PFSK-1 (cell line): Measurements from ENCODE around the gene MLPH.

ENCODE experiments used
- FOXP2 ChIP-seq: optimal IDR thresholded peaks from 2 replicates; pipeline ENCODE3; 2011; ENCODE audit warnings: borderline replicate concordance, control low read depth, inconsistent platforms; ENCODE audit not compliant: insufficient read depth; ENCODE audit errors: extremely low read length, extremely low read depth
- POLR2AphosphoS5 ChIP-seq: IDR thresholded peaks from 2 replicates; pipeline ENCODE4 v1.6.1; 2012; ENCODE audit warnings: low read depth, mild to moderate bottlenecking, control low read depth, low read length, moderate library complexity
- SIN3A ChIP-seq: IDR thresholded peaks from 2 replicates; pipeline ENCODE4 v1.6.1; 2012; ENCODE audit warnings: mild to moderate bottlenecking, low read length, moderate library complexity, borderline replicate concordance; ENCODE audit not compliant: insufficient read depth
- TAF1 ChIP-seq: IDR thresholded peaks from 2 replicates; pipeline ENCODE4 v1.6.1; 2012; ENCODE audit warnings: low read length, control low read depth, borderline replicate concordance; ENCODE audit not compliant: insufficient read depth
- TF ChIP-seq, protein P1 (sequence below), 2 experiments: IDR thresholded peaks; 2 replicates each; pipeline versions ENCODE4 v1.6.1 to v1.8.0; 2011 to 2012; ENCODE audit warnings: low read depth in 2 of 2, low read length in 2 of 2, control low read depth in 1 of 2, inconsistent platforms in 1 of 2, mild to moderate bottlenecking in 1 of 2, moderate library complexity in 1 of 2; ENCODE audit not compliant: insufficient read depth in 1 of 2

MLPH gene

DNA sequence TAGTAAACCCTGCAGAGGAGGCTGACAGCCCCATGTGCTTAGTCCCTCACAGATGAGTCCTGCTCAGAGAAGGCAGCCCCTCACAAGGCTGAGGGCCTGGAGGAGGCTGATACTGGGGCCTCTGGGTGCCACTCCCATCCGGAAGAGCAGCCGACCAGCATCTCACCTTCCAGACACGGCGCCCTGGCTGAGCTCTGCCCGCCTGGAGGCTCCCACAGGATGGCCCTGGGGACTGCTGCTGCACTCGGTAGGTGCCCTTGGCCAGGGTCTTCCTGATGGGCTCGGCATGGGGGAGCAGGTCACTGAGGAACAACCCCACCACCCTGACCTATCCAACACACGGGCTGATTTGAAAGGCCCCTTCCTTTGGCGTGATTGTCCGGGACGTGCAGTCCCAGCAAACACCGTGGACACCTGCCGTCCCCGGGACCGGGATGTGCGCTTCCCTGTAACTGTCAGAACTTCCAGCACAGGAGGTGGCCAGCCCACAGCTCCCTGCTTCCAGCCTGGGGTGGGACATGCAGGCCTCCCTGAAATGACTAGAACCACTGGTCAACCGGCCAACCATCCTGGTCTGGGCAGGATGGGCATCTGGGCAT lies 38.6 kb downstream of the MLPH start:
- no peak for TF ChIP-seq FOXP2
- no peak for TF ChIP-seq SIN3A
- TF ChIP-seq TAF1 = no peak
- no peak for TF ChIP-seq POLR2AphosphoS5
- TF ChIP-seq, protein P1, sequence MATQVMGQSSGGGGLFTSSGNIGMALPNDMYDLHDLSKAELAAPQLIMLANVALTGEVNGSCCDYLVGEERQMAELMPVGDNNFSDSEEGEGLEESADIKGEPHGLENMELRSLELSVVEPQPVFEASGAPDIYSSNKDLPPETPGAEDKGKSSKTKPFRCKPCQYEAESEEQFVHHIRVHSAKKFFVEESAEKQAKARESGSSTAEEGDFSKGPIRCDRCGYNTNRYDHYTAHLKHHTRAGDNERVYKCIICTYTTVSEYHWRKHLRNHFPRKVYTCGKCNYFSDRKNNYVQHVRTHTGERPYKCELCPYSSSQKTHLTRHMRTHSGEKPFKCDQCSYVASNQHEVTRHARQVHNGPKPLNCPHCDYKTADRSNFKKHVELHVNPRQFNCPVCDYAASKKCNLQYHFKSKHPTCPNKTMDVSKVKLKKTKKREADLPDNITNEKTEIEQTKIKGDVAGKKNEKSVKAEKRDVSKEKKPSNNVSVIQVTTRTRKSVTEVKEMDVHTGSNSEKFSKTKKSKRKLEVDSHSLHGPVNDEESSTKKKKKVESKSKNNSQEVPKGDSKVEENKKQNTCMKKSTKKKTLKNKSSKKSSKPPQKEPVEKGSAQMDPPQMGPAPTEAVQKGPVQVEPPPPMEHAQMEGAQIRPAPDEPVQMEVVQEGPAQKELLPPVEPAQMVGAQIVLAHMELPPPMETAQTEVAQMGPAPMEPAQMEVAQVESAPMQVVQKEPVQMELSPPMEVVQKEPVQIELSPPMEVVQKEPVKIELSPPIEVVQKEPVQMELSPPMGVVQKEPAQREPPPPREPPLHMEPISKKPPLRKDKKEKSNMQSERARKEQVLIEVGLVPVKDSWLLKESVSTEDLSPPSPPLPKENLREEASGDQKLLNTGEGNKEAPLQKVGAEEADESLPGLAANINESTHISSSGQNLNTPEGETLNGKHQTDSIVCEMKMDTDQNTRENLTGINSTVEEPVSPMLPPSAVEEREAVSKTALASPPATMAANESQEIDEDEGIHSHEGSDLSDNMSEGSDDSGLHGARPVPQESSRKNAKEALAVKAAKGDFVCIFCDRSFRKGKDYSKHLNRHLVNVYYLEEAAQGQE (IDR thresholded peaks at IDR 0.05; ENCODE audit: insufficient read depth in 1 of 2, low read depth in 2 of 2, low read length in 2 of 2) = no peak

DNA sequence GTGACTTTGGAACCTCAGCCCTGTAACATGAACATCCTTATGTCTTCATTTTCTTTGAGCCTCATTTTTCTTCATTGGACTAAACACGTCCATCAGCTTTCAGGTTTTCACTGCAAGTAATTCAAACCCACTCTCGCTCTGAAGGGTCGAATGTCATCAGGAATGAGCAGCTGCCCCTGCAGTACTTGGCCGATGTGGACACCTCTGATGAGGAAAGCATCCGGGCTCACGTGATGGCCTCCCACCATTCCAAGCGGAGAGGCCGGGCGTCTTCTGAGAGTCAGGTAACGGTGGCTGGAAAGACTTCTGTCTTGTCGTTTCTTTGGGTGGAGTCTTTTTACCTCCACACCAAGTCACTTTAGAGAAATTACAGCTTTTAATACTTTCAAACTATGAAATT lies 40.2 kb downstream of the MLPH start:
- TF ChIP-seq, protein P1 (IDR thresholded peaks at IDR 0.05; ENCODE audit: insufficient read depth in 1 of 2, low read depth in 2 of 2, low read length in 2 of 2) = no peak
- TF ChIP-seq TAF1 = no peak
- TF ChIP-seq SIN3A = no peak
- no peak for TF ChIP-seq FOXP2
- TF ChIP-seq POLR2AphosphoS5 = no peak

DNA sequence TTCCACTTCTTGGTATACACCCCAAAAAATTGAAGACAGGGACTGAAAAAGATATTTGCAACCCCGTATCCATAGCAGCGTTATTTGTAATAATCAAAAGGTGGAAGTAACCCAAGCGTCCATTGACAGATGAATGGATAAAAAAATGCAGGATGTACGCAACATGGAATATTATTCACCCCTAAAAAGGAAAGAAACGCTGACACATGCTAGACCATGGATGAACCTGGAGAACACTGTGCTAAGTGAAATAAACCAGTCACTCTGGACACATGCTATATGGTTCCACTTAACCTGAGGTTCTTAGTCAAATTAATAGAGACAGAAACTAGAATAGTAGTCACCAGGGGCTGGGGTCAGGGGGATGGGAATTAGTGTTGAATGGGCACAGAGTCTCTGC lies 40.7 kb downstream of the MLPH start:
- TF ChIP-seq FOXP2 (no peak), POLR2AphosphoS5 (no peak), TAF1 (no peak), SIN3A (no peak)
- TF ChIP-seq, protein P1 (IDR thresholded peaks at IDR 0.05; ENCODE audit: insufficient read depth in 1 of 2, low read depth in 2 of 2, low read length in 2 of 2) = no peak

DNA sequence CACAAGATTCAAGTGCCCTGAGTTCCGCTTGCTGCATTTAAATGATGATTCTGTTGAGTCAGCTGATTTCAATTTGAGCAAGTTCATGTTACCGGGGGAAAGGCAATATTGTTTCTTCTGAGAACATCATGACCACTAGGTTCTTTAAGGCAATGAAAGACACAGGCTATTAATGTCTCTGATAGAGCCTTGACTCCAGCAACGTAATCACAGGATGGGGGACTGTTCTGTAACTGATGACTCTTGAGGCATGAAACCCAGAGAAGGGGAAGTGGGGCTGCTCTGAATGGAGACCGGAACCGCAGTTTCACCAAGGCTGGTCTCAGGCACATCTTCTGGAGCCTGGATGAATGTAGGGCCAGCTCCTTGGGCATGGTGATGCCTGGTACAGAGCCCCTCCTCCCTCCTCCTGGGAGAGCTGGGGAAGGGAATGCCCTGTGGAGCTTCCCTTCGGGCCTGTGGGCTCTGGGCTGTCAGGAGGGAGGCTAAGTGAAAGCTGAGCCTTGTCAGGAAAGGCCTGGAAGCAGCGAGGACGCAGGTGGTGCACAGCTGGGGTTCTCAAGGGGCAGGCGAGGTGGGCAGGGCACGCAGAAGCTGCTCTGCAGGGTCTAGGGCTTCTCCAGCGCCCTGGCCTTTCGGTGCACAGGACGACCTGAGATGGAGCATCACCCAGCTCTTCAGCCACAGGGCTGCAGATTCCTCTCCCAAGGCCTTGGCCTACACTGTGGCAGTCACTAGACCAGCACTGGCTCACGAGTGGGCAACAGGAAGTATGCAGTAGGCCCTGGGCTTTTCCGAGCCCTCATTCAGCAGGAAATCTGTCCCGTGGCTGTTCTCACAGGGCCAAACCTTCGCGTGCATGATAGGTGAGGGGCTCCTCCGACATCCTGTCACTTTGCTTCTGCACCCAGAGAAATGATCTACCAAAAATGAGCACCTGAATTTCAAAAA lies 42.7 kb downstream of the MLPH start:
- TF ChIP-seq, protein P1 (IDR thresholded peaks at IDR 0.05; ENCODE audit: insufficient read depth in 1 of 2, low read depth in 2 of 2, low read length in 2 of 2) = no peak
- TF ChIP-seq SIN3A (no peak), TAF1 (no peak), FOXP2 (no peak), POLR2AphosphoS5 (no peak)
